ENCODE results near the gene NACC2. TPM values are rescaled to one million over a fixed set of nuclear protein-coding genes. Genes with fewer than 3 reads are reported as not detected.

Gene NACC2
- total RNA-seq, 2 donors from 2014 or later, result 69.2 to 79.7 TPM

- DNase-seq (ENCODE audit: low spot score) (no peak), ATAC-seq (ENCODE audit: insufficient number of reproducible peaks, low FRiP score, low read depth) (no peak)
- Histone ChIP-seq H3K36me3 (no peaks in the 10 kb centered on the region), H3K9me3 (no peaks in the 10 kb centered on the region), H3K27ac (no peak overlapping the region), H3K4me1 (ENCODE audit: control insufficient read depth in 1 of 2, low read depth in 2 of 2) (peaks cover 5 to 29% of the 10 kb centered on the region in 2 donors), H3K27me3 (replicated peaks; ENCODE audit: insufficient read depth) (no peaks in the 10 kb centered on the region), H3K4me3 (no peak overlapping the region)
- no peak for TF ChIP-seq CTCF (IDR thresholded peaks at IDR 0.05)
Measured at GRCh38 chr9:136026266-136026942, 68.7 kb downstream of the NACC2 start.

DNA sequence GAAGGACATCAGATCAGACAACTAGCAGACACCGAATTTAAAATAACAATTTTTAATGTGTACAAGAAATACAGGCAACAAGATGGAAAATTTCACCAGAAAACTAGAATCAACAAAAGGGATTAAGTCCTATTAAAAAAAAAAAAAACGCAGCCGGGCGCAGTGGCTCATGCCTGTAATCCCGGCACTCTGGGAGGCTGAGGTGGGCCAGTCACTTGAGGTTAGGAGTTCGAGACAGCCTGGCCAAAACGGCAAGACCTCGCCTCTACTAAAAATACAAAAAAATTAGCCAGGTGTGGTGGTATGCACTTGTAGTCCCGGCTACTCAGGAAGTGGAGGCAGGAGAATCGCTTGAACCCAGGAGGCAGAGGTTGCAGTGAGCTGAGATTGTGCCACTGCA lies 69.6 kb downstream of the NACC2 start:
- H3K4me3 ChIP-seq, result no peak overlapping the region
- H3K4me1 ChIP-seq (ENCODE audit: control insufficient read depth in 1 of 2, low read depth in 2 of 2), result peaks cover 5 to 27% of the 10 kb centered on the region in 2 donors
- no peak for ATAC-seq (ENCODE audit: insufficient number of reproducible peaks, low FRiP score, low read depth)
- no peaks in the 10 kb centered on the region for H3K27me3 ChIP-seq (replicated peaks; ENCODE audit: insufficient read depth)
- H3K27ac ChIP-seq, result no peak overlapping the region
- no peaks in the 10 kb centered on the region for H3K9me3 ChIP-seq
- no peaks in the 10 kb centered on the region for H3K36me3 ChIP-seq
- no peak for DNase-seq (ENCODE audit: low spot score)
- no peak for TF ChIP-seq CTCF (IDR thresholded peaks at IDR 0.05)

DNA sequence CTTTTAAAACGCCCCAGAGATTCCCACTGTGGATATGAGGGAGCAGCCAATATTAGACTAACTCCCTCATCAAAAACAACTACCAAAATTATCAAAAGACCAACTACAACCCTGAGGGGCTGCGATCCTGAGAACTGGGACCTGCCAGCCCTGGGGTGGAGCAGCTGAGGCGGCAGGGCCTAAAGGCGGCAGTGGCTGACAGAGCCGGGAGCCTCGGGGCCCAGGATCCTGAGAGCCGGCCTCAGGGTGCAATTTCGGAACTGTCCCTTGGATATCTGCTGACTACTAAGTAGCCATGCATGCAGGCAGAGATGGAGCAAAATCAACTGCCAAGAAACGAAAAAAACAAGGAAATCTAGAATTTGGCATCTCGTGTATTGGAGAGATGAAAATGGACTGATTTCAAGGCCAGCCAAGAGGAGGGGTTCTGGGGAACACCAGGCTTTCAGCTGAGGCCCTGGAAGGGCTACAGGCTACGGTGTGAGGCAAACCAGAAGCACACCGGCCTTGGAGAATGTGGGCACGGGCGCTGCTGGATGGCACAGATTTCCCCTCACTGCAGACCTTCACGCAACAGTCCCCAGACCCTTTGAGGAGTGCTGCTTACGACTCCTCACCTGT lies 70.3 kb downstream of the NACC2 start:
- H3K36me3 ChIP-seq, result no peaks in the 10 kb centered on the region
- H3K4me3 ChIP-seq, result no peak overlapping the region
- DNase-seq (ENCODE audit: low spot score), result no peak
- H3K4me1 ChIP-seq (ENCODE audit: control insufficient read depth in 1 of 2, low read depth in 2 of 2), result peaks cover 5 to 27% of the 10 kb centered on the region in 2 donors
- TF ChIP-seq CTCF (IDR thresholded peaks at IDR 0.05), result no peak
- ATAC-seq (ENCODE audit: insufficient number of reproducible peaks, low FRiP score, low read depth), result no peak
- no peak overlapping the region for H3K27ac ChIP-seq
- no peaks in the 10 kb centered on the region for H3K27me3 ChIP-seq (replicated peaks; ENCODE audit: insufficient read depth)
- H3K9me3 ChIP-seq, result no peaks in the 10 kb centered on the region

DNA sequence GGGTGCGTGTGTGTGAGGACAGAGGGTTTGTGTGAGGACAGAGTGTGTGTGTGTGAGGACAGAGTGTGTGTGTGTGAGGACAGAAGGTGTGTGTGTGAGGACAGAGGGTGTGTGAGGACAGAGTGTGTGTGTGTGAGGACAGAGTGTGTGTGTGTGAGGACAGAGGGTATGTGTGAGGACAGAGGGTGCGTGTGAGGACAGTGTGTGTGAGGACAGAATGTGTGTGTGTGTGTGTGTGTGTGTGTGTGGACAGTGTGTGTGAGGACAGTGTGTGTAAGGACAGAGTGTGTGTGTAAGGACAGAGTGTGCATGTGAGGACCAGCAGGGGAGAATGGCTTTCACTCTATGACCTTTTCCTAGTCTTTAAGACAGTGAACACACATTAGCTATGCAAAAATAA lies 70.8 kb downstream of the NACC2 start:
- ATAC-seq (ENCODE audit: insufficient number of reproducible peaks, low FRiP score, low read depth) (no peak), DNase-seq (ENCODE audit: low spot score) (no peak)
- Histone ChIP-seq H3K27ac (no peak overlapping the region), H3K27me3 (replicated peaks; ENCODE audit: insufficient read depth) (no peaks in the 10 kb centered on the region), H3K9me3 (no peaks in the 10 kb centered on the region), H3K4me1 (ENCODE audit: control insufficient read depth in 1 of 2, low read depth in 2 of 2) (peaks cover 5 to 27% of the 10 kb centered on the region in 2 donors), H3K36me3 (no peaks in the 10 kb centered on the region), H3K4me3 (no peak overlapping the region)
- TF ChIP-seq CTCF (IDR thresholded peaks at IDR 0.05), result no peak

GRCh38 chr9:136023410-136024225 lies 71.5 kb downstream of the NACC2 start:
- no peaks in the 10 kb centered on the region for H3K36me3 ChIP-seq
- H3K27me3 ChIP-seq (replicated peaks; ENCODE audit: insufficient read depth), result no peaks in the 10 kb centered on the region
- no peak overlapping the region for H3K27ac ChIP-seq
- no peak overlapping the region for H3K4me3 ChIP-seq
- no peaks in the 10 kb centered on the region for H3K9me3 ChIP-seq
- peaks cover 5 to 27% of the 10 kb centered on the region in 2 donors for H3K4me1 ChIP-seq (ENCODE audit: control insufficient read depth in 1 of 2, low read depth in 2 of 2)
- ATAC-seq (ENCODE audit: insufficient number of reproducible peaks, low FRiP score, low read depth), result no peak
- DNase-seq (ENCODE audit: low spot score), result no peak
- no peak for TF ChIP-seq CTCF (IDR thresholded peaks at IDR 0.05)

Data from thoracic aorta (tissue), 2 donors.